Measurements from ENCODE around the gene TRIM28.
A peak's percentile ranks its signal among the peaks of the same experiment; 100 is the strongest.

The TRIM28 gene

GRCh38 chr19:58548859-58549663 is 5.2 kb downstream of the TRIM28 start:
- no peak for DNase-seq (ENCODE audit: low read depth in 2 of 2)

- no peak for DNase-seq (ENCODE audit: low read depth in 2 of 2)
These were observed 5.9 kb downstream of the TRIM28 start for GRCh38 chr19:58549664-58550361.

- DNase-seq (ENCODE audit: low read depth in 2 of 2): no peak
These were observed 6.7 kb downstream of the TRIM28 start for GRCh38 chr19:58550362-58551122.

- DNase-seq (ENCODE audit: low read depth in 2 of 2): no peak
These were observed 7.2 kb downstream of the TRIM28 start for GRCh38 chr19:58551123-58551497.

DNA sequence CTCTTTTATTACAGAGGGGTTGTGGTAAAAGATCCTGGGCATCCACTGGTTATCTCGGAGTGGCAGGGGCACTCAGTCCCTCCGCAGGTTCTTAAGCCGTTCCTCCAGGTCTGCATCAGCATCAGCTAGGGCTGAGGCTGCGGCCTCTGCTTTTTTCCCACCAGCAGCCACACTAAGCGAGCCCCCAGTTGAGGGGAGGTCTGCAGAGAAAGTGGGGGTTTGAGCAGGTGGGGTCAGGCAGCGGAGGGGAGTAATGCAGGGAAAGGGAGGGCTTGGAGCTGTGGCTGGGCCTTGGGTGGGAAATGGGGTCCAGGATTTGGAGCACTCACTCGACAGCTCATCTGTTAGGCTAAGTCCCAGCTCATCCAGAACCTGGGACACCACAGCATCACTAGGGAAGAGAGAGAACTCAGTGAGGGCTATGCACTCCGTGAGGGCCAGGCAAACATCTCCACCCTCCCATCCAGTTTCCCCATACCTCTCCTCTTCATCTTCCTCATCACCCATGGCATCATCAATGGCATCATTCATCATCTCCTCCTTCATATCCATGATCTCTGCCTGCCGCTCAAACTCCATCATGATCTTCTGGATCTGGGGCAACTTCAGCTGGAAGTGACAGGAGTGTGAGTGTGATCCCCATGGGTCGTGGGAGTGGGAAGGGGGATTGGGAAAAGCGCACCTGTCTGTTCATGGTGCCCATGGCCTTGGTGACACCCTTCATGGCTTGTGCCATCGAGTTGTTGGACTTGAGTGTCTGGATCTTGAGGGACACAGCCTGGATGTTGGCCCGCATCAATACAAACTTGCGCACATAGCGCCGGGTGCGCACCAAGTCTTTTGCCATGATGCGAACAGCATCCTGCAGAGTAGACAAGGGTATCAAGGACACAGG is 8.0 kb downstream of the TRIM28 start:
- DNase-seq (ENCODE audit: low read depth in 2 of 2): no peak

DNA sequence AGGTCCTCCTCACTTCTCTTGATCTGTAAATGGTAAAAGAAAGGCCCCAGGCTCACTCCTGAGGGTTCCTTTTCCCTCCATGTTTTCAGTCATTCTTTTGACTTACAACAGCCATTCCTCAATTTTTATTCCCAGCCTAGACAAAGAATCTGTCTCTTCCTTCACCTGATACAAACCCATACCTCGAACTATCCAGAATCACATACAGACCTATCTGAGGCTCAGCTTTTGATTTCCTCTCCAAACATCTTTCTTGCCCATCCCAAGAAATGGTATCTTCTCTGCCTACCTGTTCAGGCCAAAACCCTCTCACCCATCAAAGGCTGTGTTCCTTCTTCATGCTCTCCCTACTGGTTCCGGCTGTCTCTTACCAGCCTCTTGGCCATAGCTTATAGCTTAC is 8.8 kb downstream of the TRIM28 start:
- no peak for DNase-seq (ENCODE audit: low read depth in 2 of 2)

DNA sequence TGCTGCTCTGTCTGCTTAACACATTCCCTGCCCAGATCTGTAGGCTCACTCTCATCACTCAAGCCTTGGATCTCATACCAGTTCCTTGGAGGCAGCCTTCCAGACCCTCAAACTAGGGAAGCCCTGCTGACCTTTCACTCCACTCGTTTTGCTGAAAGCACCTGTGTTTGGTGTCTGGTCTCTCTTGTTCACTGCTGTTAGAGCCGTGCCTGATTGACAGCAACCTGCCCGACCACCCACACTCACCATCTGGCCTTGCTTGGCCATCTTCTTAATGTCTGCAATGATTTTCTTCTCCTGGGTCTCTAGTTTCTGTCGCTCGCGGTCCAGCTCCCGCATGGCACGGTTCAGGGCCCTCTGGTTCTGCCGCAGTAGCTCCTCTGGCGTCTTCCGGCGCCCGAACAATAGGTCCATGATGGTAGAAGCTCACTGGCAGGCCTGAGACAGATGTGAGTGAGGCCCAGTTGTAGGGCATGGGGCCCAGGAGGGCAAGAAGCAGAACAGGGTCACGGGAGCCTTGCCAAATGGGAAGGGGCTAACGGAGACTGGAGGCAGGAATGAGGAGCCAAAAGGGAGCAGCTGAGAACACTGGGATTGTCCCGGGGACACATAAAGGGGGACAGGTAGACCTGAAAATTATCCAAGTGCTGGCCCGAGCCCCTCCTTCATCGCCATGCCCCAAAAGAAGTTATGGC is 10.1 kb downstream of the TRIM28 start:
- no peak for DNase-seq (ENCODE audit: low read depth in 2 of 2)

DNA sequence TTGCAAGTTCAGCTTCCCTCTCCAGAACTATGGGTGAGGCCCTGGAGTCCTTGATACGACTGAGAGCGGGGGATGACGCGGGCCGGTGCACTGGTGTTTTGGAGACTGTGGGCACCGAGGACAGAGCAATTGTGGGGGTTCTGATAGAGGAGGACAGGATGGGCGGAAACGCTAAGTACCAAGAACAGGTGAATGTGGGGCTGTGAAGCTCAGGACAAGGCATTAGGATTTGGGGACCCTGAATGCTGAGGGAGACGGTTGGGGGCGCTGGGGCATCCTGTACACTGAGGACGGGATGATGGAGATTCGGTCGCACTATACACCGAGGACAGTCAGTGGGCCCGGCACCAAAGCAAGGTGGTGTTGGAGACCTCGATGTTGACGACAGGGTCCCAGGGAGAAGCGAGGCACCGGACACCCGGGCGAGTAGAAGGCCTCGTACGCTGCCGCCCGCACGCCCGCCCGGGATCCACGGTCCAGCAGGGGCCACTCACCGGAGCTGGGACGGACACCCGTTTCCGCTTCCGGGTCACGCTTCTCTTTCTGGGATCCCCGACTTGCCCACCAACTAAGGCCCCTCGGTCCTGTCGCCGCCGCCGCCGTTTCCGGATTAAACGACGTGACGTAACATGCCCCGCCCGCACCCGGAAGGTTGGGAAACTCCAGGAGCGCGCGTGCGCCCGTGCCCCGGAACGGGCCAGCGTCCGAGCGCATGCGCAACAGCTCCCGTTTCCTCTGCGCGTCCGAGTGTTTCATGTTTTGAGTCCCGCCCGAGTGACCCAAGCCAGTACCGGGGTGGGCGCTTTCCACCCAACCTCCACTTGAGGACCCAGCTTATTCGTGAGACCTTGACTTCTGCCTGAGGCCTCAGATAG is 10.9 kb downstream of the TRIM28 start, which contains the start of gene CHMP2A:
TSS of gene CHMP2A (minus strand) at position 612 of the 875 bp plus-strand sequence. CDS start 893 bp downstream, outside the sequence.
- peak; percentile 90 to 91 for DNase-seq (ENCODE audit: low read depth in 2 of 2)

GRCh38 chr19:58555369-58555885 is 11.6 kb downstream of the TRIM28 start:
- DNase-seq (ENCODE audit: low read depth in 2 of 2): no peak

- no peak for DNase-seq (ENCODE audit: low read depth in 2 of 2)
These were observed 12.2 kb downstream of the TRIM28 start for GRCh38 chr19:58555920-58556621.

DNA sequence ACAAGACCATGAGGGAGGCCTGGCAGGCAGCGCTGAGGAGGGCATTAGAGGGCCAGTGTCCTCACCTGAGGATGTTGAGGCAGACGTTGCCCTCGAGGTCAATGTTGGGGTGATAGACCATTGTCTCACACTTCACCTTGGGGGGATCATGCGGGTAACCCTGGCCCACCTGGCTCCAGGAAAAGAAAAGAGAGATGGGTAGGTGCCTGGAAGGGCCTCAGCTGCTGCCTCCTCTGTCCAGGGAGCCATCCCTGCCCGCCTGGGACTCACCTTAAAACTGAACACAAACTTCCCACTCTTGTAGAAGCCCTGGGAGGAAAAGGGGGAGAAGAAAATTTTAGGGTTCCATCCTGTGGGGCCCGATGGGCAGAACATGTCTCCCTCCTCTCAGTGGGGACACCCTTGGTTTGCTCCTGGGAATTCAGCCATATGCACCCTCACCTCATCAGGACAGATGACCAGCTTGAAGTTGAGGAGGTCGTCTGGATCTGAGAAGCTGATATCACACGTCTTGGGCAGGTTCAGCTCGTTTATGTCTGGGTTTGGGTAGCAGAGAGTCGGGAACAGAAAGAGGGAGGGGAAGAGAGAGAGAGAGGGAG is 12.9 kb downstream of the TRIM28 start:
- no peak for DNase-seq (ENCODE audit: low read depth in 2 of 2)

DNA sequence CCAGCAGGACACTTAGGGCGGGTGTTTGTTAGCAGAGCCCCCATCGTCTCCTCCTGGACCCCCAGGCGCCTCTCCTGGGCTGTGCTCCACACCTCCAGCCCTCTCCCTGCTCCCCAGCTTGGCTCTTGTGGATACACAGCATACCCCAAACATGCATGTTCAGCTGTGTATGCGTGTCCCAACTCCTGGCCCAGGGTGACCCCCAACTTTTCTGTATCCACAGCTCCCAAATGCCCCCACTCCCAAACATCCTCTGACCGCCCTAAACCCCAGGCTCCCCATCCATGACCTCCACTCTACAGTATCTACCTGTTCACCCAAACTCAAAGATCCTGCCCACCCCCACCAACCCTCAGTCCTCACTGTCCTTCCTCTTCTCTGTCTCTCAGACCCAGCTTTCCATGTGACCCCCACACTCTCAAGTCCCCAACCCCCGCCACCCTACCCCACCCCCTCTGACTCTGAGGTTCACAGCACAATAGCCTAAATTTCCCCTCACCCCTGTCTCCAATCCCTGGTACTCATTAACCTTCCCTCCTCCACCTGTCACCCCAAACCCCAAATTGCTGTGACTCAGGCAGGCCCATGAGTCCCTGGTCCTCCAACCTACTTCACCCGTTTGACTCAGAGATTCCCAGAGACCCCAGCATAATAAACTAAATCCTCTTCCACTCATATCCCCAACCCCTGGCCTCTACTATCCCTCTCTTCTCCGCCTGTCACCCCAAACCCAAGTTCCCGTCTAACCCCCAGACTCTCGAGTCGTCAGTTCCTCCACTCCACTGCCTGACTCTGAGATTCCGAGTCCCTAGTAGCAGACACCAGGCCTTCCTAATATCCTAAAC is 13.6 kb downstream of the TRIM28 start:
- DNase-seq (ENCODE audit: low read depth in 2 of 2): no peak

DNA sequence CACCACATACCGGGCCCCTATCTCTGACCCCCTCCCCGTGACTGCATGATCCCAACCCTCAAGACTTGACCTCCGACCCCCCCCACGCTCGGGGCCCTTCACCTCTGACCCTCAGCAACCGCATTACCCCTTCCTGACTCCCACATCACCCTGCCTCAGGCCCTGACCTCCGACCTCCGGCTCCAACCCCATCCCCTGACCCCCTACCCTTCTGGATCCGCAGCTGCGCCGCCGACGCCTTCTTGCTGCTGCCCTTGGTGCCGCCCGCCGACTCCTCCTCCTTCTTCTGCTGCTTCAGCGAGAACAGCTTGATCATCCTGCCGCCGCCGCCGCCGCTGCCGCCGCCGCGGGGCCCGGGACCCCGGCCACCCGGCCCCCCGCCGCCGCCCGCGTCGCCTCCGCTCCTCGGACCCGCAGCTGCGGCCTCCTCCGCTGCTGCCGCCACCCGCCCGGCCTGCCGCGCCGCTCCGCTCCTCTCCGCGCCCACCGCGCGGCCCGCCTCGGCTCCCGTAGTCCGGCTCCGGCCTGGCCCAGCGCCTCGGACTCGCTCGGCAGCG is 14.3 kb downstream of the TRIM28 start, which contains the start of gene UBE2M:
TSS of gene UBE2M (minus strand) at position 546 of the 557 bp plus-strand sequence. CDS start at position 316, 230 bp downstream.
- DNase-seq (ENCODE audit: low read depth in 2 of 2): no peak

DNA sequence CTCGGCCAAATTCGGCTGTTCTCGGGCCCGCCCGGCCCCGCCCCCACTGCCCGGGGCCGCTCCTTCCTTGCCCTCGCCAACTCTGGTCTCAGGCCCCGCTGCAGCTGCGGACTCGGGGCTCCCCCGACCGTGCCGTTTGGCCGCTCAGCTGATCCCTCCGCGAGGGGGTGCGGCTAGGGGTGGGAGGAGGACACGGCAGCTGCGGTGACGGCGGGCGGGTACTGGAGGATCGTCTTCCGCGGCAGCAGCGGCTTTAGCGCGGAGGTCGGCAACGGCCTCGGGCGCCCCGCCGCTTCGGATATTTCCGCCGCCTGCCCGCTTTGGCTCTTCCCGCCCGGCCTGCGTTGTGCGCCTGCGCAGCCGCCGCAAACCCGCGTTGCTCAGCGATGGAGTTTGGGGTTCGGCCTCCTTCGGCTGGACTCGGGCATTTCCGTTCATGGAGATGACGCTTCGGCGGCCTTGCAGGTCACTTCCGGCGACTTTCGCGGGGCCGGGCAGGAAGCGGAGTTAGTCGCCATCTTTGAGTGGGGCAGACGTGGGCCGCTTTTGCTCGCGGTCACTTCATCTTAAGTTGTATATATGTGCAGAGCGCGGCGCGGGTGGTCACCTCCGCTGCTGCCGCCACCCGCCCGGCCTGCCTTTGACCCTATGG is 14.9 kb downstream of the TRIM28 start:
- DNase-seq (ENCODE audit: low read depth in 2 of 2): peak; percentile 95 to 96

DNA sequence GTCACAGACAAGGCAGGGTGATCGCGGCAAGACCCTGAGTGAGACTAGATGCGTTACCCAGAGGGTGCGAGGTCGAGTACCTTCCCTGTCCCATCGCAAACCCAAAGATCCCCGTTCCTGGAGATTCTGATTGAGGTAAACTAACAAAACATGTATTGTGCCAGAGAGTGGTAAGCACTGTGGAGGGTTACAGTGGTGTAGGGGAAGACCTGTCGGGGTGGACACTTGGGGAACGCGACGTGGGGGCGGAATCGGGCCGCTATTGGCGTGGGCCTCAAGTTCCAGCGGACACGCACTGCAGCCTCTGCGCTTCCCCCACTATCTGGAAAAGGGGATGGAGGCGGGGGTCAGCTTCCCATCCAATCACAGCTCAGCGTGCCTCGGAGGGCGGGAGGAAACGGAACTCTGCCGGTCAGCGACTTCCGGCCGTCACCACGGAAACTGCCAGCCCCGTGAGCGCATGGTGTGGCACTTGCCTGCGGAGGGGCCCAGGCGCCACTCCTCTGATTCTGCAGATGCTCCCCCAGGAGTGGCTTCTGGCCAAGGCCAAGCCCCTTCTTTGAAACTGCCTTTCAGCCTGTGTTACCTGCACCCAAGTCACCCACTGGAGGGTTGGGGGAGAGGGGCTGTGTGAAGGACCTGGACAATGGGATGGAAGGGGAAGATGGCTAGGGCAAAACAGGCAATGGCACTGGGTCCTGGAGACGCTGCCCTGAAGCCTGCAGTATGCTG is 15.6 kb downstream of the TRIM28 start:
- DNase-seq (ENCODE audit: low read depth in 2 of 2): peak in 1 of 2 experiments; percentile 61
